Loucy (cell line): Measurements from ENCODE around the gene CACNA1C.

Experiments used
- H2AFZ ChIP-seq: fragments of 200-600 bp; sonication (generic); 2 replicates; pipeline ENCODE4 v1.6.0; 2016; ENCODE audit warnings: antibody characterized with exemption, mild to moderate bottlenecking, low read length, moderate library complexity
- H3F3A ChIP-seq: fragments of 200-600 bp; 2 replicates; pipeline ENCODE4 v1.6.0; 2016; ENCODE audit warnings: antibody characterized with exemption, low read depth, mild to moderate bottlenecking
- H3K27me3 ChIP-seq: fragments of 200-600 bp; sonication (generic); 2 replicates; pipeline ENCODE4 v1.6.1; 2014; ENCODE audit warnings: low read length, mild to moderate bottlenecking; ENCODE audit not compliant: insufficient read depth, poor library complexity, severe bottlenecking
- H3K36me3 ChIP-seq: fragments of 200-600 bp; sonication (generic); 2 replicates; pipeline ENCODE4 v1.6.1; 2016; ENCODE audit warnings: low read length; ENCODE audit not compliant: insufficient read depth
- H3K4me1 ChIP-seq: fragments of 200-600 bp; sonication (generic); 2 replicates; pipeline ENCODE4 v1.5.1; 2014; ENCODE audit warnings: low read length, mild to moderate bottlenecking; ENCODE audit not compliant: insufficient read depth, poor library complexity, severe bottlenecking
- H3K4me2 ChIP-seq: fragments of 200-600 bp; sonication (generic); 2 replicates; pipeline ENCODE4 v1.6.0; 2014; ENCODE audit warnings: antibody characterized with exemption, low read length, low read depth, mild to moderate bottlenecking; ENCODE audit not compliant: poor library complexity, severe bottlenecking
- H3K4me3 ChIP-seq: fragments of 200-600 bp; sonication (generic); 2 replicates; pipeline ENCODE4 v1.5.1; 2014; ENCODE audit warnings: low read length, mild to moderate bottlenecking, mixed read lengths; ENCODE audit not compliant: poor library complexity, severe bottlenecking
- H3K79me2 ChIP-seq: fragments of 200-600 bp; sonication (generic); 2 replicates; pipeline ENCODE4 v1.6.1; 2014; ENCODE audit warnings: low read length; ENCODE audit not compliant: insufficient read depth
- H3K9ac ChIP-seq: fragments of 200-600 bp; sonication (generic); 2 replicates; pipeline ENCODE4 v1.6.0; 2014; ENCODE audit warnings: mild to moderate bottlenecking, low read depth, low read length, moderate library complexity; ENCODE audit not compliant: poor library complexity, severe bottlenecking
- H3K9me2 ChIP-seq: fragments of 200-600 bp; sonication (generic); replicated peaks from 2 replicates; pipeline ENCODE4 v1.6.1; 2016; ENCODE audit warnings: low read depth, low read length, mixed read lengths
- H3K9me3 ChIP-seq: fragments of 200-600 bp; sonication (generic); 2 replicates; pipeline ENCODE4 v1.6.1; 2014; ENCODE audit warnings: mild to moderate bottlenecking, antibody characterized with exemption, low read length, low read depth; ENCODE audit not compliant: insufficient read depth
- H4K20me1 ChIP-seq: fragments of 200-600 bp; sonication (generic); 2 replicates; pipeline ENCODE4 v1.6.0; 2014; ENCODE audit warnings: antibody characterized with exemption, low read length, mild to moderate bottlenecking; ENCODE audit not compliant: insufficient read depth, poor library complexity, severe bottlenecking
- EZH2phosphoT487 ChIP-seq: fragments of 200-600 bp; IDR thresholded peaks from 2 replicates; pipeline ENCODE4 v1.6.1; 2018; ENCODE audit warnings: antibody characterized with exemption, mild to moderate bottlenecking, moderate library complexity, borderline replicate concordance
- TF ChIP-seq, protein P1 (sequence below): fragments of 200-600 bp; sonication (generic); conservative IDR thresholded peaks from 2 replicates; pipeline ENCODE4 v1.5.1; 2014; ENCODE audit warnings: mild to moderate bottlenecking, antibody characterized with exemption, low read length

Gene CACNA1C

GRCh38 chr12:2673966-2674810 is 621.4 kb downstream of the CACNA1C start:
- no peaks in the 10 kb centered on the region for H3K9me2 ChIP-seq
- H4K20me1 ChIP-seq: no peaks in the 10 kb centered on the region
- no peaks in the 10 kb centered on the region for H3K36me3 ChIP-seq
- H3K9ac ChIP-seq: no peak overlapping the region
- no peak overlapping the region for H2AFZ ChIP-seq
- H3K4me2 ChIP-seq: no peak overlapping the region
- TF ChIP-seq, protein P1, sequence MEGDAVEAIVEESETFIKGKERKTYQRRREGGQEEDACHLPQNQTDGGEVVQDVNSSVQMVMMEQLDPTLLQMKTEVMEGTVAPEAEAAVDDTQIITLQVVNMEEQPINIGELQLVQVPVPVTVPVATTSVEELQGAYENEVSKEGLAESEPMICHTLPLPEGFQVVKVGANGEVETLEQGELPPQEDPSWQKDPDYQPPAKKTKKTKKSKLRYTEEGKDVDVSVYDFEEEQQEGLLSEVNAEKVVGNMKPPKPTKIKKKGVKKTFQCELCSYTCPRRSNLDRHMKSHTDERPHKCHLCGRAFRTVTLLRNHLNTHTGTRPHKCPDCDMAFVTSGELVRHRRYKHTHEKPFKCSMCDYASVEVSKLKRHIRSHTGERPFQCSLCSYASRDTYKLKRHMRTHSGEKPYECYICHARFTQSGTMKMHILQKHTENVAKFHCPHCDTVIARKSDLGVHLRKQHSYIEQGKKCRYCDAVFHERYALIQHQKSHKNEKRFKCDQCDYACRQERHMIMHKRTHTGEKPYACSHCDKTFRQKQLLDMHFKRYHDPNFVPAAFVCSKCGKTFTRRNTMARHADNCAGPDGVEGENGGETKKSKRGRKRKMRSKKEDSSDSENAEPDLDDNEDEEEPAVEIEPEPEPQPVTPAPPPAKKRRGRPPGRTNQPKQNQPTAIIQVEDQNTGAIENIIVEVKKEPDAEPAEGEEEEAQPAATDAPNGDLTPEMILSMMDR: peak; percentile 57
- no peak for TF ChIP-seq EZH2phosphoT487
- no peaks in the 10 kb centered on the region for H3K79me2 ChIP-seq
- H3K4me1 ChIP-seq: no peaks in the 10 kb centered on the region
- no peaks in the 10 kb centered on the region for H3K27me3 ChIP-seq
- H3F3A ChIP-seq: no peaks in the 10 kb centered on the region
- H3K4me3 ChIP-seq: no peak overlapping the region
- no peaks in the 10 kb centered on the region for H3K9me3 ChIP-seq

DNA sequence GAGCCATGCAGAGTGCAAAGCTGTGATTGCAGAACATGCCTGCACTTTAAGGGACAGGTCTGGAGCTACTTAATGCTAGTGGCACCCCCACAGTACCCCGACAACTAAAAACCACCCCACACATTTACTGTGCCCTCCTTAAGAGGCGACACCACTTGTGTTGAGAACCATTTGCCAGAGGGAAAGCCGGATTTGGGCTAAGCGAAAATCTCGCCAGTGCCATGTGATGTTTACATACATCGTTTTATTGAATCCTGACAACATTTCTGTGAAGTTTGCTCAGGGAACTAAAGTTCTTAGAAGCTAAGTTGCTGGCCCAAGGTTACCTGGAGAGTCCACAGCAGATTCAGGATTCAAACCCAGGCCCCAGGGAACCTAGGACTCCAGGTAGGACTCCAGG is 623.0 kb downstream of the CACNA1C start:
- Histone ChIP-seq H3K9me2 (no peaks in the 10 kb centered on the region), H3K4me1 (no peaks in the 10 kb centered on the region), H2AFZ (no peak overlapping the region), H3K9me3 (no peaks in the 10 kb centered on the region), H3K27me3 (no peaks in the 10 kb centered on the region), H3K36me3 (no peaks in the 10 kb centered on the region), H3K79me2 (no peaks in the 10 kb centered on the region), H4K20me1 (no peaks in the 10 kb centered on the region), H3F3A (no peaks in the 10 kb centered on the region), H3K9ac (no peak overlapping the region), H3K4me2 (no peak overlapping the region), H3K4me3 (no peak overlapping the region)
- TF ChIP-seq EZH2phosphoT487: no peak
- TF ChIP-seq, protein P1: no peak

GRCh38 chr12:2677142-2677880 is 624.5 kb downstream of the CACNA1C start:
- TF ChIP-seq, protein P1: no peak
- TF ChIP-seq EZH2phosphoT487: no peak
- Histone ChIP-seq H3K4me2 (no peak overlapping the region), H3K4me1 (no peaks in the 10 kb centered on the region), H3F3A (no peaks in the 10 kb centered on the region), H3K79me2 (no peaks in the 10 kb centered on the region), H2AFZ (no peak overlapping the region), H4K20me1 (no peaks in the 10 kb centered on the region), H3K9me3 (no peaks in the 10 kb centered on the region), H3K36me3 (no peaks in the 10 kb centered on the region), H3K9me2 (no peaks in the 10 kb centered on the region), H3K9ac (no peak overlapping the region), H3K27me3 (no peaks in the 10 kb centered on the region), H3K4me3 (no peak overlapping the region)
